A673 (cell line): ENCODE results near the gene PREX1. TPM values are rescaled to one million over a fixed set of nuclear protein-coding genes. Genes with fewer than 3 reads are reported as not detected.

ENCODE experiments used
- BruUV-seq: library from RNA; stranded (reverse); fragments of 400-500 nt; replicated peaks from 2 replicates; lab custom pipeline; 2021; lab: Mats Ljungman, UMichigan
- CTCF ChIA-PET: fragments of 300-600 bp; sonication (Branson Sonifier 250); formaldehyde crosslinking; loops from one replicate; lab custom pipeline; 2022; ENCODE audit warnings: antibody characterized with exemption; lab: Charles Lee
- POLR2A ChIA-PET: fragments of 300-600 bp; sonication (Branson Sonifier 250); formaldehyde crosslinking; loops from one replicate; lab custom pipeline; 2022; ENCODE audit warnings: antibody characterized with exemption; ENCODE audit not compliant: low non-redundant PET; lab: Charles Lee
- DNase-seq: peaks from one replicate; pipeline ENCODE4 v3.0.0-alpha.2; 2015; ENCODE audit warnings: low spot score
- H3K27ac ChIP-seq: fragments of 200-600 bp; sonication (generic); 2 replicates; pipeline ENCODE4 v1.5.1; 2016; ENCODE audit warnings: mixed run types, low read depth, mild to moderate bottlenecking, mixed read lengths, antibody characterized with exemption, low read length; ENCODE audit not compliant: poor library complexity, severe bottlenecking
- H3K27me3 ChIP-seq: fragments of 200-600 bp; sonication (generic); replicated peaks from 2 replicates; pipeline ENCODE4 v1.6.1; 2017; ENCODE audit warnings: mixed run types, low read depth, mild to moderate bottlenecking, mixed read lengths, antibody characterized with exemption, low read length; ENCODE audit not compliant: insufficient read depth, poor library complexity
- H3K36me3 ChIP-seq: fragments of 200-600 bp; sonication (generic); 2 replicates; pipeline ENCODE4 v1.6.1; 2016; ENCODE audit warnings: mixed run types, mild to moderate bottlenecking, mixed read lengths, antibody characterized with exemption, low read length; ENCODE audit not compliant: insufficient read depth, poor library complexity, severe bottlenecking
- H3K4me1 ChIP-seq: fragments of 200-600 bp; sonication (generic); 2 replicates; pipeline ENCODE4 v1.6.1; 2017; ENCODE audit warnings: mixed run types, mild to moderate bottlenecking, mixed read lengths, antibody characterized with exemption, low read length; ENCODE audit not compliant: insufficient read depth, poor library complexity, severe bottlenecking
- H3K4me3 ChIP-seq: fragments of 200-600 bp; sonication (generic); 2 replicates; pipeline ENCODE4 v1.5.1; 2016; ENCODE audit warnings: low read depth, mixed run types, mild to moderate bottlenecking, mixed read lengths, low read length; ENCODE audit not compliant: poor library complexity, severe bottlenecking
- H3K9me3 ChIP-seq: fragments of 200-600 bp; sonication (generic); 2 replicates; pipeline ENCODE4 v1.6.1; 2016; ENCODE audit warnings: mixed run types, low read depth, mild to moderate bottlenecking, mixed read lengths, antibody characterized with exemption, low read length; ENCODE audit not compliant: poor library complexity, severe bottlenecking
- CTCF ChIP-seq: fragments of 300-800, 200-600 bp; sonication (generic); conservative IDR thresholded peaks from 2 replicates; pipeline ENCODE4 v1.5.1; 2017; ENCODE audit warnings: low read depth, mild to moderate bottlenecking, antibody characterized with exemption, low read length, moderate library complexity, mixed read lengths
- EZH2 ChIP-seq: fragments of 200-600 bp; sonication (generic); IDR thresholded peaks from 2 replicates; pipeline ENCODE4 v1.6.1; 2017; ENCODE audit warnings: borderline replicate concordance, low read depth, mild to moderate bottlenecking, mixed read lengths, antibody characterized with exemption, low read length; ENCODE audit not compliant: poor library complexity, severe bottlenecking
- intact Hi-C: fragments of 100-400 bp; cut with micrococcal nuclease; formaldehyde crosslinking; loops from one replicate; pipeline ENCODE4 v1.10.0; 2022; ENCODE audit not compliant: unreplicated experiment
- total RNA-seq: library from RNA; stranded (reverse); gene quantifications from 2 replicates; pipeline ENCODE4 v1.2.3, GENCODE V29; 2021

PREX1 gene
- total RNA-seq, 1 experiment from 2014 or later = 145 TPM

- peak; percentile 82 for DNase-seq
- intact Hi-C loops = no loop called here
- CTCF ChIA-PET = interaction anchor here (0.5 to 1.6 kb wide), 5 partner anchors 41 to 223 kb away, joined by 3 to 13 read pairs (median 3); partner anchors contain the start of gene ARFGEF2
These were observed 129.8 kb downstream of the PREX1 start for GRCh38 chr20:48697845-48698491.

GRCh38 chr20:48696671-48697070 is 131.1 kb downstream of the PREX1 start:
- TF ChIP-seq CTCF = no peak
- no peak for TF ChIP-seq EZH2
- peaks cover 77% of the 10 kb centered on the region for H3K36me3 ChIP-seq
- no peak overlapping the region for H3K4me3 ChIP-seq
- ChIA-PET POLR2A (interaction anchor here (0.7 kb wide), 1 partner anchor 113 kb away, joined by 7 read pairs; no protein-coding TSS in a partner anchor), CTCF (interaction anchor here (1.1 kb wide), 1 partner anchor 39 kb away, joined by 3 read pairs; no protein-coding TSS in a partner anchor)
- H3K27me3 ChIP-seq = no peaks in the 10 kb centered on the region
- peaks cover 24% of the 10 kb centered on the region for H3K4me1 ChIP-seq
- intact Hi-C loops = no loop called here
- peak overlapping the region; percentile 33 for H3K27ac ChIP-seq
- no peak for DNase-seq
- no peaks in the 10 kb centered on the region for H3K9me3 ChIP-seq
- BruUV-seq = no TSS peak

More at GRCh38 chr20:48697845-48698491, 129.8 kb downstream of the PREX1 start:
- Histone ChIP-seq H3K4me1 (peaks cover 29% of the 10 kb centered on the region), H3K9me3 (no peaks in the 10 kb centered on the region), H3K36me3 (peaks cover 72% of the 10 kb centered on the region), H3K27me3 (no peaks in the 10 kb centered on the region), H3K27ac (peak overlapping the region; percentile 73), H3K4me3 (no peak overlapping the region)
- BruUV-seq = no TSS peak
- TF ChIP-seq CTCF = no peak
- no peak for TF ChIP-seq EZH2
- POLR2A ChIA-PET = no interaction called here

- no peaks in the 10 kb centered on the region for H3K27me3 ChIP-seq
- H3K9me3 ChIP-seq = no peaks in the 10 kb centered on the region
- peaks cover 27% of the 10 kb centered on the region for H3K4me1 ChIP-seq
- intact Hi-C loops = no loop called here
- H3K27ac ChIP-seq = no peak overlapping the region
- ChIA-PET POLR2A (no interaction called here), CTCF (no interaction called here)
- DNase-seq = no peak
- no peak overlapping the region for H3K4me3 ChIP-seq
- H3K36me3 ChIP-seq = peaks cover 77% of the 10 kb centered on the region
- TF ChIP-seq EZH2 (no peak), CTCF (no peak)
- BruUV-seq = no TSS peak
These were observed 132.1 kb downstream of the PREX1 start for GRCh38 chr20:48695738-48696137.
